Left lung (tissue), 10 donors: ENCODE results near the gene TRIP12. TPM values are rescaled to one million over a fixed set of nuclear protein-coding genes. Genes with fewer than 3 reads are reported as not detected.

ENCODE experiments used
- ATAC-seq: fragments of 200-7000 bp; cut with Tn5 transposase; one replicate; pipeline ENCODE4 v1.9.1; 2020; ENCODE audit warnings: moderate library complexity
- DNase-seq, 4 donors: peaks; one replicate each; pipeline ENCODE4 v3.0.0-alpha.2; 2013 to 2020
- H3K27ac ChIP-seq, 2 donors: fragments of 200-600 bp; sonication (generic) in 1 of 2; one replicate each; pipeline versions ENCODE4 v1.5.0 to v1.8.0; 2020 to 2021
- H3K27me3 ChIP-seq, 2 donors: fragments of 200-600 bp; sonication (generic) in 1 of 2; one replicate each; pipeline versions ENCODE4 v1.5.0 to v1.8.0; 2020 to 2021
- H3K36me3 ChIP-seq, 2 donors: fragments of 200-600 bp; sonication (generic) in 1 of 2; one replicate each; pipeline versions ENCODE4 v1.5.0 to v1.8.0; 2020 to 2021
- H3K4me1 ChIP-seq, 2 donors: fragments of 200-600 bp; one replicate each; pipeline ENCODE4 v1.8.0; 2021
- H3K4me3 ChIP-seq, 2 donors: fragments of 200-600 bp; sonication (generic) in 1 of 2; one replicate each; pipeline versions ENCODE4 v1.5.0 to v1.8.0; 2020 to 2021; ENCODE audit warnings: mild to moderate bottlenecking in 1 of 2
- H3K9me3 ChIP-seq, 2 donors: fragments of 200-600 bp; sonication (generic) in 1 of 2; one replicate each; pipeline versions ENCODE4 v1.5.0 to v1.8.0; 2020 to 2021
- intact Hi-C, 2 donors: fragments of 100-400 bp; cut with DNase I; formaldehyde crosslinking; loops; one replicate each; pipeline versions ENCODE4 v1.11.2 to v1.14.2; 2022
- polyA plus RNA-seq, 6 donors: library from polyadenylated mRNA; unstranded; fragments of 120-200 nt; gene quantifications; one replicate each; pipeline ENCODE4 v1.2.1, GENCODE V29; 2013; ENCODE audit not compliant: insufficient read length in 6 of 6
- total RNA-seq, 2 donors: library from RNA; stranded (reverse); fragmentation: NEBNext Ultra II Directional; extraction: Animal tissue kit (Norgen Biotek cat#: 25700); gene quantifications; one replicate each; pipeline ENCODE4 v1.2.1, GENCODE V29; 2021
- TF ChIP-seq, protein P1 (sequence below), 2 donors: fragments of 200-600 bp; sonication (generic) in 1 of 2; IDR thresholded peaks; one replicate each; pipeline versions ENCODE4 v1.5.0 to v1.8.0; 2021; ENCODE audit warnings: antibody characterized with exemption in 2 of 2
- donor health status: DM: no; HTN: yes; CAD: no.
- donor health status: DM: no; HTN: no; CAD: no.

Gene TRIP12
- total and polyA plus RNA-seq, 8 donors, result 166 to 234 (median 179) TPM

DNA sequence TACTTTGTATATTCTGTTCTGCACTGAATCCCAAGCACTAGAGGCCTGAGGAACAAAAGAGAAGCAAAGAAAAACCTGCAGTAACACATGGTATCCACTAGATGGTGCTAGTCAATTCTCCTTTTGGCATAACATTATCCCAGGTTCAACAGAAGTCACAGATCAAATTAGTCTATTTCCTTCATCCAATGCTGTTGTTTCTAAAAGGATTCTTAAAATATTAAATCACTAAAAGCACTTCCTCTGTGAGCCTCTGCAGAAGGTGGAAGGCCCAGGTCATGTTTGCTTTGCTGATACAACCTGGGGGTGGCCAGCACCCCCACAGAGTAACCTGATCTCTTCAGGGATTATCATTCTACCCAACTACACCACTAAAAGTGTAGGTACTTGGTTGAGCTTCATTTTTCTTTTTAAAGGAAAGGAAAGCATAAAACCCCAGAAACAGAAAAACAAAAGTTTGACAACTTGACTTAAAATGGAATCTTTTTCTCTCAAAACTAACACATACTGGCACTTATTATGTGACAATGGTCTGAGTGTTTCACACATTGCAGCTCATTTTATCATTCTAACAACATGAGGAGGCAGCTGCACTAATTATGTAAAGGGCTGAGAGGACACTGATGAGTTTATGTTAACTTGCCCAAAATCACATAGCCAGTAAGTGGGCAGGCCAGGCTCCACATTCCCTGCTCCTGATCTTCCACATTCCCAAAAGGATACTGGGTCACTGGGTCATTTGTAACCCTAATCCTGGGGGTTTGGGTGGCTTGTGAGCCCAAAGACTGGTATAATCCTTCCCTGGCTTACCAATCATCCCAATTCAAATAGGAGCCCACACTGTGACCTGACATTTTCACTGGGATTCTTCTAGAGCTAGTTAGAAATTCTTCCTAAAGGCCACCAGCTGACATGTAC is 140.7 kb downstream of the TRIP12 start:
- Histone ChIP-seq H3K4me3 (no peak overlapping the region), H3K4me1 (no peaks in the 10 kb centered on the region), H3K36me3 (peaks cover 0 to 86% of the 10 kb centered on the region in 2 donors), H3K27ac (no peak overlapping the region), H3K9me3 (no peaks in the 10 kb centered on the region), H3K27me3 (no peaks in the 10 kb centered on the region)
- TF ChIP-seq, protein P1, sequence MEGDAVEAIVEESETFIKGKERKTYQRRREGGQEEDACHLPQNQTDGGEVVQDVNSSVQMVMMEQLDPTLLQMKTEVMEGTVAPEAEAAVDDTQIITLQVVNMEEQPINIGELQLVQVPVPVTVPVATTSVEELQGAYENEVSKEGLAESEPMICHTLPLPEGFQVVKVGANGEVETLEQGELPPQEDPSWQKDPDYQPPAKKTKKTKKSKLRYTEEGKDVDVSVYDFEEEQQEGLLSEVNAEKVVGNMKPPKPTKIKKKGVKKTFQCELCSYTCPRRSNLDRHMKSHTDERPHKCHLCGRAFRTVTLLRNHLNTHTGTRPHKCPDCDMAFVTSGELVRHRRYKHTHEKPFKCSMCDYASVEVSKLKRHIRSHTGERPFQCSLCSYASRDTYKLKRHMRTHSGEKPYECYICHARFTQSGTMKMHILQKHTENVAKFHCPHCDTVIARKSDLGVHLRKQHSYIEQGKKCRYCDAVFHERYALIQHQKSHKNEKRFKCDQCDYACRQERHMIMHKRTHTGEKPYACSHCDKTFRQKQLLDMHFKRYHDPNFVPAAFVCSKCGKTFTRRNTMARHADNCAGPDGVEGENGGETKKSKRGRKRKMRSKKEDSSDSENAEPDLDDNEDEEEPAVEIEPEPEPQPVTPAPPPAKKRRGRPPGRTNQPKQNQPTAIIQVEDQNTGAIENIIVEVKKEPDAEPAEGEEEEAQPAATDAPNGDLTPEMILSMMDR (IDR thresholded peaks at IDR 0.05), result peak; percentile 76 to 93
- ATAC-seq (peak; percentile 91), DNase-seq (peak in 2 of 4 donors; percentile 25 to 32)
- intact Hi-C loops, result no loop called here

DNA sequence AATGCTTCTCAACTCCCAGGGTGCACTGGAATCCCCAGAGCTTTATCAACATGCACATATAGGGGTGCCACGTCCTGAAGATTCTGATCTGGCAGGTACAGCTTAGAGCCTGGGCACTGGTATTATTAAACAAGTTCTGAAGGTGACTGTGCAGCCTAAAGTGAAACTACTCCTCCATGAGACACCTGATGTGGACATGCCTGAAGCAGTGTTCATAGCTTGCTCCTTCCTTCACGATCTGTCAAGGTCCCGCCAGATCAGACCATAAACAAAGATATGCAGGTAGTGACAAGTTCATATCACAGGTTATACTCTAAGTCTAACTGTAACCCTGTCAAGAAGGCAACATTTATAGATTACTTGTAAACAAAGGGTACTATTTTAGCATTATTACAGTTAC is 142.2 kb downstream of the TRIP12 start:
- Histone ChIP-seq H3K4me3 (no peak overlapping the region), H3K9me3 (no peaks in the 10 kb centered on the region), H3K4me1 (no peaks in the 10 kb centered on the region), H3K27ac (no peak overlapping the region), H3K36me3 (peaks cover 0 to 86% of the 10 kb centered on the region in 2 donors), H3K27me3 (no peaks in the 10 kb centered on the region)
- intact Hi-C loops, result no loop called here
- TF ChIP-seq, protein P1 (IDR thresholded peaks at IDR 0.05), result no peak
- DNase-seq (no peak), ATAC-seq (no peak)

DNA sequence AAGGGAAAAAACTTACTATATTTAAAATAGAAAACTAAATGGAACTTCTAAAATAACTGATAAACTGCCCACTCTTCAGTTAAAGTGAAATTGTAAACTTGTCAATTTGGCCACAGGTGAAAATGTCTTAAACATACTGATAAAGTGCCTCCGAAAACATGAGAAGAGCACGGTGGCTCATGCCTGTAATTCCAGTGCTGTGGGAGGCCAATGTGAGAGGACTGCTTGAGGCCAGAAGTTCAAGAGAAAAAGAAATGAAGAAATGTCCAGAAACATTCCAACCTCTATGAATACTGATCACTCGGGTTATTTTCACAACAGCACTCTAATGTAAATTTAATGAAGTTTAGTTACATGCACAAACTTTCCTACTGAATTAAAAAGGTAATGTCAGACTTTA is 144.1 kb downstream of the TRIP12 start:
- Histone ChIP-seq H3K27me3 (no peaks in the 10 kb centered on the region), H3K4me1 (no peaks in the 10 kb centered on the region), H3K4me3 (no peak overlapping the region), H3K27ac (no peak overlapping the region), H3K9me3 (no peaks in the 10 kb centered on the region), H3K36me3 (peaks cover 0 to 93% of the 10 kb centered on the region in 2 donors)
- DNase-seq (no peak), ATAC-seq (no peak)
- intact Hi-C loops, result no loop called here
- TF ChIP-seq, protein P1 (IDR thresholded peaks at IDR 0.05), result no peak

DNA sequence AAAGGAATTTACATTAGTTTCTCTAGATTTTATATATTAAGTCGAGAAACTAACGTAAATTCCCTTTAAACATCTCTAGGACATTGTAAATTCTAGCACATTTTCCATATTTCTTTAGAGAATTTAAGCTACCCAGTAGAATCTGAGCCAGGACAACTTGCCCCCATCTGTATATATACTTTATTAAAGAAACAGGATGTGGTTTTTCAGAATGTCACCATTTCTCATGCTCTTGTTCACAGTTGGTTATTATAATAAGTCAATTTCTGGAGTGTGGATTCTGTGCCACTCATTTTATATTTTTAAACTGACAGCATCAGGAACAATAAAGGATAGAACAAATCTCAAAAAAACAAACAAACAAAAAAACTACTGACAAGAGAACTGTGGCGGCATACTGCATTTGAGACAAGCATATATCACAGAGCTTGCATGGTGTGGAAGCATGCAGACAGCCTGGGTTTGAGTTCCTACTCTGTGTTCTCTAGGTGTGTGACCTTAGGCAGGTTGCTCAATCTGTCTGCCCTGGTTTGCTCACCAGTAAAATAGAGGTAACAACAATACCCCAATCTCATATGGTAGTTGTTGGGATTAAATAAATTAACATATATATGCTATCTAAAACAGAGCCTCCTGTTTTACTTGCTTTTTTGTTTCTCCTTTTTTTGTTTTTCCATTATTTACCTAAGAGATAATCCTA is 146.0 kb downstream of the TRIP12 start:
- ATAC-seq (no peak), DNase-seq (no peak)
- Histone ChIP-seq H3K4me1 (no peaks in the 10 kb centered on the region), H3K36me3 (peaks cover 0 to 95% of the 10 kb centered on the region in 2 donors), H3K27ac (no peak overlapping the region), H3K4me3 (no peak overlapping the region), H3K27me3 (no peaks in the 10 kb centered on the region), H3K9me3 (no peaks in the 10 kb centered on the region)
- intact Hi-C loops, result no loop called here
- TF ChIP-seq, protein P1 (IDR thresholded peaks at IDR 0.05), result no peak

DNA sequence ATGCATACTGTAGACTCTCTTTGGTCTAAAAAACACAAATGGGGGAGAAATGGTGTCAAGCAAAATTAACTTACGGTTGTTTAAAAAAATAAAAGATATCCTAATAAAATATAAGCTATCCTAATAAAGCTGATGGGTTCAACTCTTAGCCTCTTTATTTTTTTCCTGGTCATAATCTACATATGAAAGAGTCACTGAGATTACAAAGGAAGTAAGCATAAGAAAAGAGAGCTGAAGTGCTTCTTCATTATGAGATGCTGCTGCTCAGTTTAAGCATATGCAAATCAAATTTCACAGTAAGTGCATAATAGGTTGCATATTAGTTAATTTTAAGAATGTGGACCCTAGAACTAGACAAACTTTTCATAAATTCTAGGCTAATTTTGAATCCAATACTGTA is 147.6 kb downstream of the TRIP12 start:
- TF ChIP-seq, protein P1 (IDR thresholded peaks at IDR 0.05), result no peak

More for the DNA sequence above, 147.6 kb downstream of the TRIP12 start:
- H3K27ac ChIP-seq, result no peak overlapping the region
- peaks cover 0 to 100% of the 10 kb centered on the region in 2 donors for H3K36me3 ChIP-seq
- H3K9me3 ChIP-seq, result no peaks in the 10 kb centered on the region
- no peak overlapping the region for H3K4me3 ChIP-seq
- H3K4me1 ChIP-seq, result no peaks in the 10 kb centered on the region
- intact Hi-C loops, result no loop called here
- DNase-seq (no peak), ATAC-seq (no peak)
- no peaks in the 10 kb centered on the region for H3K27me3 ChIP-seq
